HG02759 (cell line): ENCODE measurements around the gene DNAH1.

ENCODE experiments used
- ATAC-seq: cut with Tn5 transposase; IDR thresholded peaks from one replicate; pipeline ENCODE4 v1.9.1; 2021; ENCODE audit warnings: mild to moderate bottlenecking, moderate library complexity; ENCODE audit not compliant: unreplicated experiment

Gene DNAH1

GRCh38 chr3:52384019-52384761, 68.1 kb downstream of the DNAH1 start:
- no peak for ATAC-seq

- no peak for ATAC-seq
These were observed 69.0 kb downstream of the DNAH1 start for GRCh38 chr3:52385157-52385556.

GRCh38 chr3:52387481-52387880, 71.4 kb downstream of the DNAH1 start:
- no peak for ATAC-seq

GRCh38 chr3:52388348-52388821, 72.3 kb downstream of the DNAH1 start:
- no peak for ATAC-seq

GRCh38 chr3:52388933-52389332, 72.8 kb downstream of the DNAH1 start:
- no peak for ATAC-seq

GRCh38 chr3:52391096-52391495, 75.0 kb downstream of the DNAH1 start:
- ATAC-seq: no peak

GRCh38 chr3:52392216-52392930, 76.3 kb downstream of the DNAH1 start:
- no peak for ATAC-seq

- no peak for ATAC-seq
These were observed 77.2 kb downstream of the DNAH1 start for GRCh38 chr3:52393131-52393807.

- no peak for ATAC-seq
These were observed 78.0 kb downstream of the DNAH1 start for GRCh38 chr3:52393959-52394670.

- ATAC-seq: no peak
These were observed 78.8 kb downstream of the DNAH1 start for GRCh38 chr3:52394751-52395502.

- ATAC-seq: no peak
These were observed 79.4 kb downstream of the DNAH1 start for GRCh38 chr3:52395503-52395865.

GRCh38 chr3:52396011-52396906, 80.1 kb downstream of the DNAH1 start:
- ATAC-seq: no peak

GRCh38 chr3:52396907-52397591, 80.9 kb downstream of the DNAH1 start:
- ATAC-seq: no peak

GRCh38 chr3:52397676-52398399, 81.7 kb downstream of the DNAH1 start:
- no peak for ATAC-seq

- no peak for ATAC-seq
These were observed 82.6 kb downstream of the DNAH1 start for GRCh38 chr3:52398670-52399081.

- no peak for ATAC-seq
These were observed 83.0 kb downstream of the DNAH1 start for GRCh38 chr3:52399131-52399530.

- no peak for ATAC-seq
These were observed 83.5 kb downstream of the DNAH1 start for GRCh38 chr3:52399593-52399992.

- ATAC-seq: no peak
These were observed 84.2 kb downstream of the DNAH1 start for GRCh38 chr3:52400275-52400793.
